Neural cell (in vitro differentiated cells): ENCODE data around the gene KLHDC1. TPM values are rescaled to one million over a fixed set of nuclear protein-coding genes. Genes with fewer than 3 reads are reported as not detected.

Experiments used
- H2AFZ ChIP-seq: fragments of 200-600, 300-800 bp; sonication (generic), shearing (Covaris generic); 2 replicates; pipeline ENCODE4 v1.6.0; 2014; ENCODE audit warnings: low read depth, mild to moderate bottlenecking, antibody characterized with exemption, low read length, moderate library complexity
- H3F3A ChIP-seq: fragments of 200-600 bp; shearing (Covaris generic); 2 replicates; pipeline ENCODE4 v1.6.1; 2016; ENCODE audit warnings: mild to moderate bottlenecking, moderate library complexity, mixed read lengths, antibody characterized with exemption, low read length; ENCODE audit not compliant: insufficient read depth, poor library complexity, severe bottlenecking
- H3K27ac ChIP-seq: fragments of 200-600, 300-800 bp; sonication (generic), shearing (Covaris generic); 2 replicates; pipeline ENCODE4 v1.5.1; 2014; ENCODE audit warnings: mild to moderate bottlenecking, low read length, moderate library complexity
- H3K27me3 ChIP-seq: fragments of 300-800, 200-600 bp; sonication (generic), shearing (Covaris generic); 2 replicates; pipeline ENCODE4 v1.6.0; 2014; ENCODE audit warnings: mild to moderate bottlenecking, low read depth, low read length, moderate library complexity; ENCODE audit not compliant: insufficient read depth
- H3K36me3 ChIP-seq: fragments of 300-800, 200-600 bp; sonication (generic), shearing (Covaris generic); 2 replicates; pipeline ENCODE4 v1.5.1; 2014; ENCODE audit warnings: mild to moderate bottlenecking, antibody characterized with exemption, low read length, moderate library complexity; ENCODE audit not compliant: insufficient read depth
- H3K4me2 ChIP-seq: fragments of 300-800, 200-600 bp; sonication (generic), shearing (Covaris generic); 2 replicates; pipeline ENCODE4 v1.6.0; 2014; ENCODE audit warnings: mild to moderate bottlenecking, low read length
- H3K4me3 ChIP-seq: fragments of 300-800, 200-600 bp; sonication (generic), shearing (Covaris generic); 2 replicates; pipeline ENCODE4 v1.5.1; 2014; ENCODE audit warnings: mild to moderate bottlenecking, low read length, moderate library complexity
- H3K79me2 ChIP-seq: fragments of 200-600 bp; shearing (Covaris generic); replicated peaks from 2 replicates; pipeline ENCODE4 v1.6.0; 2014; ENCODE audit warnings: mild to moderate bottlenecking, low read length, moderate library complexity; ENCODE audit not compliant: insufficient read depth
- H3K9ac ChIP-seq: fragments of 300-800, 200-600 bp; sonication (generic), shearing (Covaris generic); 2 replicates; pipeline ENCODE4 v1.6.1; 2016; ENCODE audit warnings: mild to moderate bottlenecking, low read length, mixed read lengths
- H3K9me2 ChIP-seq: fragments of 200-600 bp; shearing (Covaris generic); 2 replicates; pipeline ENCODE4 v1.6.1; 2016; ENCODE audit warnings: mild to moderate bottlenecking, low read length, mixed read lengths; ENCODE audit not compliant: insufficient read depth
- H3K9me3 ChIP-seq: fragments of 200-600, 300-800 bp; sonication (generic), shearing (Covaris generic); 2 replicates; pipeline ENCODE4 v1.6.1; 2016; ENCODE audit warnings: mild to moderate bottlenecking, mixed run types, low read length, moderate library complexity, mixed read lengths
- H4K20me1 ChIP-seq: fragments of 200-600 bp; shearing (Covaris generic); 2 replicates; pipeline ENCODE4 v1.6.1; 2016; ENCODE audit warnings: mild to moderate bottlenecking, mixed run types; ENCODE audit not compliant: insufficient read depth
- EP300 ChIP-seq: fragments of 450-650 bp; conservative IDR thresholded peaks from 2 replicates; pipeline ENCODE4 v1.6.1; 2014; ENCODE audit warnings: antibody characterized with exemption, mild to moderate bottlenecking, moderate library complexity; ENCODE audit not compliant: poor library complexity, severe bottlenecking
- EZH2 ChIP-seq: fragments of 200-600, 300-800 bp; shearing (Covaris generic), sonication (generic); IDR thresholded peaks from 2 replicates; pipeline ENCODE4 v1.6.1; 2014; ENCODE audit warnings: antibody characterized with exemption, low read length, borderline replicate concordance, mild to moderate bottlenecking; ENCODE audit not compliant: insufficient read depth, poor library complexity, severe bottlenecking
- MXI1 ChIP-seq: fragments of 450-650 bp; conservative IDR thresholded peaks from 2 replicates; pipeline ENCODE4 v1.6.1; 2014; ENCODE audit warnings: antibody characterized with exemption, mild to moderate bottlenecking; ENCODE audit not compliant: poor library complexity, severe bottlenecking
- POLR2AphosphoS5 ChIP-seq: IDR thresholded peaks from 2 replicates; pipeline ENCODE4 v1.6.1; 2012
- RAD21 ChIP-seq: fragments of 450-650 bp; conservative IDR thresholded peaks from 2 replicates; pipeline ENCODE4 v1.6.1; 2014; ENCODE audit warnings: antibody characterized with exemption, mild to moderate bottlenecking, moderate library complexity
- SMC3 ChIP-seq: fragments of 450-650 bp; conservative IDR thresholded peaks from 2 replicates; pipeline ENCODE4 v1.6.1; 2014; ENCODE audit warnings: antibody characterized with exemption, mild to moderate bottlenecking, moderate library complexity; ENCODE audit not compliant: poor library complexity
- TAF1 ChIP-seq: IDR thresholded peaks from 2 replicates; pipeline ENCODE4 v1.6.1; 2012; ENCODE audit warnings: low read depth
- polyA plus RNA-seq: library from polyadenylated mRNA; depleted of rRNA; stranded (reverse); fragments of >200 nt; gene quantifications from 2 replicates; pipeline ENCODE4 v1.2.3, GENCODE V29; 2014
- TF ChIP-seq, protein P1 (sequence below): fragments of 450-650 bp; IDR thresholded peaks from 2 replicates; pipeline ENCODE4 v1.5.1; 2014; ENCODE audit warnings: antibody characterized with exemption, mild to moderate bottlenecking, moderate library complexity; ENCODE audit not compliant: poor library complexity, severe bottlenecking
- TF ChIP-seq, protein P2 (sequence below): IDR thresholded peaks from 2 replicates; pipeline ENCODE4 v1.6.1; 2012; ENCODE audit warnings: borderline replicate concordance

The KLHDC1 gene
- polyA plus RNA-seq, 1 donor from 2014 or later: 6.5 TPM

DNA sequence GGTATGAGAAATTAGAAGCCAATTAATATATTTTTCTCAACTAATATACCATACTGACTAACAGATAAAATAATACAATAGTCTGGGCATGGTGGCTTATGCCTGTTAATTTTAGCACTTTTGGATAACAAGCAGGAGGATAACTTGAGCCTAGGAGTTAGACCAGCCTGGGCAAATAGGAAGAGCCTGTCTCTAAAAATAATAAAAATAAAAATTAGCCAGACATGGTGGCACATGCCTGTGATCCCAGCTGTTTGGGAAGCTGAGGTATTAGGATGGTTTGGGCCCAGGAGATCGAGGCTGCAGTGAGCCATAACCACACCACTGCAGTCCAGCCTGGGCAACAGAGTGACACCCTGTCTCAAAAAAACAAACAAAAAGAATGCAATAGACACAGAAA is 99.7 kb downstream of the KLHDC1 start:
- H2AFZ ChIP-seq: no peak overlapping the region
- H3K36me3 ChIP-seq: peaks cover 2% of the 10 kb centered on the region
- H3K9ac ChIP-seq: no peak overlapping the region
- TF ChIP-seq POLR2AphosphoS5: no peak
- no peak for TF ChIP-seq EP300
- no peak for TF ChIP-seq EZH2
- no peak for TF ChIP-seq MXI1
- TF ChIP-seq, protein P1, sequence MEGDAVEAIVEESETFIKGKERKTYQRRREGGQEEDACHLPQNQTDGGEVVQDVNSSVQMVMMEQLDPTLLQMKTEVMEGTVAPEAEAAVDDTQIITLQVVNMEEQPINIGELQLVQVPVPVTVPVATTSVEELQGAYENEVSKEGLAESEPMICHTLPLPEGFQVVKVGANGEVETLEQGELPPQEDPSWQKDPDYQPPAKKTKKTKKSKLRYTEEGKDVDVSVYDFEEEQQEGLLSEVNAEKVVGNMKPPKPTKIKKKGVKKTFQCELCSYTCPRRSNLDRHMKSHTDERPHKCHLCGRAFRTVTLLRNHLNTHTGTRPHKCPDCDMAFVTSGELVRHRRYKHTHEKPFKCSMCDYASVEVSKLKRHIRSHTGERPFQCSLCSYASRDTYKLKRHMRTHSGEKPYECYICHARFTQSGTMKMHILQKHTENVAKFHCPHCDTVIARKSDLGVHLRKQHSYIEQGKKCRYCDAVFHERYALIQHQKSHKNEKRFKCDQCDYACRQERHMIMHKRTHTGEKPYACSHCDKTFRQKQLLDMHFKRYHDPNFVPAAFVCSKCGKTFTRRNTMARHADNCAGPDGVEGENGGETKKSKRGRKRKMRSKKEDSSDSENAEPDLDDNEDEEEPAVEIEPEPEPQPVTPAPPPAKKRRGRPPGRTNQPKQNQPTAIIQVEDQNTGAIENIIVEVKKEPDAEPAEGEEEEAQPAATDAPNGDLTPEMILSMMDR: no peak
- TF ChIP-seq, protein P2, sequence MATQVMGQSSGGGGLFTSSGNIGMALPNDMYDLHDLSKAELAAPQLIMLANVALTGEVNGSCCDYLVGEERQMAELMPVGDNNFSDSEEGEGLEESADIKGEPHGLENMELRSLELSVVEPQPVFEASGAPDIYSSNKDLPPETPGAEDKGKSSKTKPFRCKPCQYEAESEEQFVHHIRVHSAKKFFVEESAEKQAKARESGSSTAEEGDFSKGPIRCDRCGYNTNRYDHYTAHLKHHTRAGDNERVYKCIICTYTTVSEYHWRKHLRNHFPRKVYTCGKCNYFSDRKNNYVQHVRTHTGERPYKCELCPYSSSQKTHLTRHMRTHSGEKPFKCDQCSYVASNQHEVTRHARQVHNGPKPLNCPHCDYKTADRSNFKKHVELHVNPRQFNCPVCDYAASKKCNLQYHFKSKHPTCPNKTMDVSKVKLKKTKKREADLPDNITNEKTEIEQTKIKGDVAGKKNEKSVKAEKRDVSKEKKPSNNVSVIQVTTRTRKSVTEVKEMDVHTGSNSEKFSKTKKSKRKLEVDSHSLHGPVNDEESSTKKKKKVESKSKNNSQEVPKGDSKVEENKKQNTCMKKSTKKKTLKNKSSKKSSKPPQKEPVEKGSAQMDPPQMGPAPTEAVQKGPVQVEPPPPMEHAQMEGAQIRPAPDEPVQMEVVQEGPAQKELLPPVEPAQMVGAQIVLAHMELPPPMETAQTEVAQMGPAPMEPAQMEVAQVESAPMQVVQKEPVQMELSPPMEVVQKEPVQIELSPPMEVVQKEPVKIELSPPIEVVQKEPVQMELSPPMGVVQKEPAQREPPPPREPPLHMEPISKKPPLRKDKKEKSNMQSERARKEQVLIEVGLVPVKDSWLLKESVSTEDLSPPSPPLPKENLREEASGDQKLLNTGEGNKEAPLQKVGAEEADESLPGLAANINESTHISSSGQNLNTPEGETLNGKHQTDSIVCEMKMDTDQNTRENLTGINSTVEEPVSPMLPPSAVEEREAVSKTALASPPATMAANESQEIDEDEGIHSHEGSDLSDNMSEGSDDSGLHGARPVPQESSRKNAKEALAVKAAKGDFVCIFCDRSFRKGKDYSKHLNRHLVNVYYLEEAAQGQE: no peak
- no peak overlapping the region for H3K27ac ChIP-seq
- H3K9me2 ChIP-seq: no peaks in the 10 kb centered on the region
- H3K4me2 ChIP-seq: no peak overlapping the region
- H3K4me3 ChIP-seq: no peak overlapping the region
- H3K79me2 ChIP-seq: no peaks in the 10 kb centered on the region
- H4K20me1 ChIP-seq: no peaks in the 10 kb centered on the region
- no peaks in the 10 kb centered on the region for H3K27me3 ChIP-seq
- no peaks in the 10 kb centered on the region for H3F3A ChIP-seq
- H3K9me3 ChIP-seq: no peaks in the 10 kb centered on the region

DNA sequence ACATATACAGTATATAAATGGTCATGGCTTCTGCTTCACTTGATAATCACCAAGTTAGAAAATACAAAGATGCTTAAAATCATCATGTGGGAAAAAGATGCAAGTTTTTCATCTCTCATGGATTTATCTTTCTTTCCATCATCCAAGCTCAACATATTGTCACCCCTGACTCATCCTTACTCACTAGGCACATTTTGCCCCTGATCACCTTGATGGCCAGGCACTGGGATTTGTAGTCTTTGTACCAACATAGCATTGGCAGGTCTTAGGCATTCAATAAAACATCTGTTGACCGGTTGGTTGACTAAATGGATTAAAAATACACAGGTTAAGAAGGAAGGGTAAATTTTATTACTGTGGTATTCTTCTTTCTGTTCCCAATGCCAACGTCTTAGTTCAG is 103.1 kb downstream of the KLHDC1 start:
- Histone ChIP-seq H3K9ac (no peak overlapping the region), H3K4me2 (no peak overlapping the region), H3K27me3 (no peaks in the 10 kb centered on the region), H4K20me1 (no peaks in the 10 kb centered on the region), H3K36me3 (peaks cover 16% of the 10 kb centered on the region), H2AFZ (no peak overlapping the region), H3K4me3 (no peak overlapping the region), H3K9me3 (no peaks in the 10 kb centered on the region), H3F3A (no peaks in the 10 kb centered on the region), H3K9me2 (no peaks in the 10 kb centered on the region), H3K79me2 (no peaks in the 10 kb centered on the region), H3K27ac (no peak overlapping the region)
- TF ChIP-seq POLR2AphosphoS5 (no peak), MXI1 (no peak), EP300 (no peak), RAD21 (no peak), EZH2 (no peak), TAF1 (no peak), SMC3 (no peak)
- TF ChIP-seq, protein P1: no peak
- TF ChIP-seq, protein P2: no peak
